Measurements from ENCODE around the gene TRMU. TPM values are rescaled to one million over a fixed set of nuclear protein-coding genes. Genes with fewer than 3 reads are reported as not detected.

TRMU gene
- total RNA-seq, 1 donor from 2014 or later: 71.8 TPM

DNA sequence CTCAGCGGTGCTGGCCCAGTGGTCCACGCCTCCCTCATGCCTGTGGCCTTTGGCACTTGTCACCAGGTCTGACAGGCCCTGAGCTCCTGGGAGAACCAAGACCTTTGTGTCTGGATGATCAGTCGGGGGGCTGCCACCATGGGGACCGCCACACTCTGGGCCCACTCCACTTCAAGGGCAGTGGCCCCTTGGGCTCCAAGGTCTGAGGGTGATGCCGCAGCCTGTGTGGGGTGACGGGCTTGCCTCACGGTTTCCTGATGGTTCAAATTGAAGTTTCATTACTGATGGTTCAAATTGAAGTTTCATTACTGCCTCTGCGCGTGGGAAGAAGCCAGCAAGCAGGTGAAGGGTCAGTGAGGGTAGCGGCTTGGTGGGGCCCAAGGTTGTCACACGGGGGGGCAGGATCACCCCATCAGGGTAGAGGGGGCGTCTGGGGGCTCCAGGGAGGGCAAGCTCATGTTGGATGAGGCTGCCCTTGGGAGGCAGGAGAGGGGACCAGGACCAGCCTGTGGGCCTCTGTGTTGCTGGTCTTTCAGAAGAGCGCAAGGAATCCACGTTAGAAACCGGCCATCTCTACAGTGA is 27.5 kb downstream of the TRMU start:
- Mint-ChIP-seq H3K36me3 (ENCODE audit: insufficient read depth) (peaks cover 11% of the 10 kb centered on the region), H3K27me3 (no peaks in the 10 kb centered on the region), H3K27ac (no peak overlapping the region), H3K4me1 (ENCODE audit: low read depth) (peaks cover 3% of the 10 kb centered on the region), H3K9me3 (ENCODE audit: low read depth) (no peaks in the 10 kb centered on the region), H3K4me3 (ENCODE audit: low read depth) (no peak overlapping the region)
- TF ChIP-seq, protein P1, sequence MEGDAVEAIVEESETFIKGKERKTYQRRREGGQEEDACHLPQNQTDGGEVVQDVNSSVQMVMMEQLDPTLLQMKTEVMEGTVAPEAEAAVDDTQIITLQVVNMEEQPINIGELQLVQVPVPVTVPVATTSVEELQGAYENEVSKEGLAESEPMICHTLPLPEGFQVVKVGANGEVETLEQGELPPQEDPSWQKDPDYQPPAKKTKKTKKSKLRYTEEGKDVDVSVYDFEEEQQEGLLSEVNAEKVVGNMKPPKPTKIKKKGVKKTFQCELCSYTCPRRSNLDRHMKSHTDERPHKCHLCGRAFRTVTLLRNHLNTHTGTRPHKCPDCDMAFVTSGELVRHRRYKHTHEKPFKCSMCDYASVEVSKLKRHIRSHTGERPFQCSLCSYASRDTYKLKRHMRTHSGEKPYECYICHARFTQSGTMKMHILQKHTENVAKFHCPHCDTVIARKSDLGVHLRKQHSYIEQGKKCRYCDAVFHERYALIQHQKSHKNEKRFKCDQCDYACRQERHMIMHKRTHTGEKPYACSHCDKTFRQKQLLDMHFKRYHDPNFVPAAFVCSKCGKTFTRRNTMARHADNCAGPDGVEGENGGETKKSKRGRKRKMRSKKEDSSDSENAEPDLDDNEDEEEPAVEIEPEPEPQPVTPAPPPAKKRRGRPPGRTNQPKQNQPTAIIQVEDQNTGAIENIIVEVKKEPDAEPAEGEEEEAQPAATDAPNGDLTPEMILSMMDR (IDR thresholded peaks at IDR 0.05; ENCODE audit: unreplicated experiment): no peak
- no peak for DNase-seq (ENCODE audit: low spot score, unreplicated experiment)

DNA sequence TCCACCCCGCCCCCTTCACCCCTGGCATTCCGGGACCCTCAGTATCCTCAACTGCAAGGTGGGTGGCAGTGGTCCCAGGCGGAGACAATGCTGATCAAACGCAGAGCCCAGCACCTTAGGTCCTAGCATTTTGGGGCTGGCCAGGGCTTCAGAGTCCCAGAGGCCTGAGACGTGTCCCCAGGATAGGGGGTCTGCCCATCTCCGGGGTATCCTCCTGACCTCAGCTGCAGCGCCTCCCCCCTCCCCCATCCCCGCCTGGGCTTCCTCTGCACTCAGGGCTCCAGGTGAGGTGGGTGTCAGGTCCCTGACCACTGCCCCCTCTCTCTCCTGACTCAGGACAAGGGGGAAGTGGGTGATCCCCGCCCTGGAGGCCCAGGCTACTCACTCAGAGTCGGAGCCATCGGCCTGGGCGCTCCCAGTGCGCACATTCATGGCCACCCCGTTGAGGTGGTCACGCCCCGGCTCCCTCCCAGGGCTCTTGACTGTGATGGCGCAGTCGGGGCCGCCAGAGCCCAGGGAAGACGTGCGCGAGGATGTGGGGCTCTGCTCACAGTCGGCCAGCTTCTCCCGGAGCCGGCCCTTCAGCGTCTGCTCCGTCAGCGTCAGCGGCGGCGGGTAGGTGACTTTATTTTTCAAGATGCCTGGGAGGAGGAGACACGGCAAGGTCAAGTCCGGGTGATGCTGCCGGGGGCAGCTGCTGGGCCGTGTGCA is 28.3 kb downstream of the TRMU start:
- Mint-ChIP-seq H3K27me3 (no peaks in the 10 kb centered on the region), H3K36me3 (ENCODE audit: insufficient read depth) (peaks cover 10% of the 10 kb centered on the region)

GRCh38 chr22:46364341-46365165 is 29.0 kb downstream of the TRMU start:
- Mint-ChIP-seq H3K27me3 (no peaks in the 10 kb centered on the region), H3K4me3 (ENCODE audit: low read depth) (no peak overlapping the region), H3K36me3 (ENCODE audit: insufficient read depth) (peaks cover 10% of the 10 kb centered on the region), H3K27ac (no peak overlapping the region), H3K9me3 (ENCODE audit: low read depth) (no peaks in the 10 kb centered on the region), H3K4me1 (ENCODE audit: low read depth) (peaks cover 3% of the 10 kb centered on the region)
- TF ChIP-seq, protein P1 (IDR thresholded peaks at IDR 0.05; ENCODE audit: unreplicated experiment): no peak
- DNase-seq (ENCODE audit: low spot score, unreplicated experiment): no peak

More for the DNA sequence above, 28.3 kb downstream of the TRMU start:
- DNase-seq (ENCODE audit: low spot score, unreplicated experiment): no peak
- no peaks in the 10 kb centered on the region for H3K9me3 Mint-ChIP-seq (ENCODE audit: low read depth)
- TF ChIP-seq, protein P1 (IDR thresholded peaks at IDR 0.05; ENCODE audit: unreplicated experiment): no peak
- peaks cover 3% of the 10 kb centered on the region for H3K4me1 Mint-ChIP-seq (ENCODE audit: low read depth)
- no peak overlapping the region for H3K27ac Mint-ChIP-seq
- no peak overlapping the region for H3K4me3 Mint-ChIP-seq (ENCODE audit: low read depth)

DNA sequence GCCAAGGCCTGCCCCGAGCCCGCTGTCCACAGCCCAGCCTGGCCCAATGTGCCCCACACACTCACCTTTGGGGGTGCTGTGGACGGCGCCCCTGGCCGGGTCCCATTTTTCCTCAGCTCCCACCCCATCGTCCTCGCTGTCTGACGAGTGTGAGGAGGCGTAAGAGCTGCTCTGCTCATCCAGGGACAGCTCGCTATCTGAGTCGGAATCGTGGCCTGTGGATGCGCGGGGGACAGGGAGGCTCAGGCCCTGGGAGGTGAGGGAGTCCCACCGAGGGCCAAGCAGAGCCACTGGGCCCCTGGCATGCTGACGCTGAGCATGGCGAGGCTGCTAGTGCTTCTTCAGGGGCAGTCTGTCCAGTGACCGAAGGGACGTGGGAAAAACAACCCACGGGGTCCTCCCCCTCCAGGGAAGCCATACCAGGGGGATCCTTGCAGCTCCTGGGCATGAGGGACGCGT is 29.7 kb downstream of the TRMU start:
- no peak for DNase-seq (ENCODE audit: low spot score, unreplicated experiment)
- no peaks in the 10 kb centered on the region for H3K27me3 Mint-ChIP-seq
- peaks cover 10% of the 10 kb centered on the region for H3K36me3 Mint-ChIP-seq (ENCODE audit: insufficient read depth)
- peaks cover 4% of the 10 kb centered on the region for H3K4me1 Mint-ChIP-seq (ENCODE audit: low read depth)
- H3K4me3 Mint-ChIP-seq (ENCODE audit: low read depth): no peak overlapping the region
- no peaks in the 10 kb centered on the region for H3K9me3 Mint-ChIP-seq (ENCODE audit: low read depth)
- no peak overlapping the region for H3K27ac Mint-ChIP-seq
- TF ChIP-seq, protein P1 (IDR thresholded peaks at IDR 0.05; ENCODE audit: unreplicated experiment): no peak

DNA sequence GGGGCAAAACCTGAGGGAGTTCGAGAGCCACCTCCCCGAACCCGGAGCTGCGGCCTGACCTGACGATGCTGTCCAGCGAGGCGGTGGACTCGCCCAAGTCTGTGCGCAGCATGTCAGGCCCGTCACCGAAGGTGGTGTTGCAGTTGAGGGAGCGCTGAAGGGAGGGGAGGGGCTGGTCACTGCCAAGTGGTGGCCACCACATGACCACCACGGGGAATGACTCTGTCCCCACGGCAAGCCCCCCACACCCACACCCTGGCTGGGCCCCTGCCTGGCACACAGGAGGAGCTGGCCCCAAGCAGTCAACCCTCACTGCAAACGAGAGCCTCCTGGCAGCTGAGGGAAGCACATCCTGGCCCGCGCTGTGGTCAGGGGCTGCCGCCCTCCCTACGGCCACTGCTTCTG is 30.8 kb downstream of the TRMU start:
- no peak for DNase-seq (ENCODE audit: low spot score, unreplicated experiment)
- Mint-ChIP-seq H3K27ac (no peak overlapping the region), H3K9me3 (ENCODE audit: low read depth) (no peaks in the 10 kb centered on the region), H3K4me3 (ENCODE audit: low read depth) (no peak overlapping the region), H3K27me3 (no peaks in the 10 kb centered on the region), H3K36me3 (ENCODE audit: insufficient read depth) (peaks cover 4% of the 10 kb centered on the region), H3K4me1 (ENCODE audit: low read depth) (peaks cover 12% of the 10 kb centered on the region)
- TF ChIP-seq, protein P1 (IDR thresholded peaks at IDR 0.05; ENCODE audit: unreplicated experiment): no peak
